Lower leg skin (tissue), 4 donors: ENCODE measurements around the gene PRORP. TPM values are rescaled to one million over a fixed set of nuclear protein-coding genes. Genes with fewer than 3 reads are reported as not detected.

ENCODE experiments used
- DNase-seq, 2 donors: peaks; one replicate each; pipeline ENCODE4 v3.0.0-alpha.2; 2019; ENCODE audit warnings: low spot score in 2 of 2
- H3K4me3 ChIP-seq: fragments of 200-600 bp; sonication (generic); 2 replicates; pipeline ENCODE4 v1.5.1; 2017; ENCODE audit warnings: mild to moderate bottlenecking, low read depth; ENCODE audit not compliant: poor library complexity, severe bottlenecking
- CTCF ChIP-seq, 3 donors: fragments of 450-650 bp; IDR thresholded peaks; one replicate each; pipeline ENCODE4 v1.5.1; 2016; ENCODE audit warnings: antibody characterized with exemption in 3 of 3, mild to moderate bottlenecking in 3 of 3, moderate library complexity in 2 of 3
- POLR2A ChIP-seq, 2 donors: fragments of 450-650 bp; IDR thresholded peaks; one replicate each; pipeline ENCODE4 v1.6.1; 2016 to 2017; ENCODE audit warnings: antibody characterized with exemption in 2 of 2, mild to moderate bottlenecking in 1 of 2, moderate library complexity in 1 of 2
- WGBS, 2 donors: methylation state at CpG; one replicate each; pipeline ENCODE4 v1.1.5; 2018; 5-methylcytosine and 5-hydroxymethylcytosine counted together
- intact Hi-C: fragments of 100-400 bp; cut with DNase I; formaldehyde crosslinking; loops from one replicate; pipeline ENCODE4 v1.15.0; 2023; ENCODE audit warnings: low total_unique reads
- total RNA-seq, 4 donors: library from RNA; depleted of rRNA; stranded (reverse); fragments of >200 nt; gene quantifications; one replicate each; pipeline ENCODE4 v1.1.0, GENCODE V29; 2016

The PRORP gene
- total RNA-seq, 4 donors from 2014 or later, result 24.1 to 29.6 (median 25.3) TPM

- intact Hi-C loops, result loop anchor here (2.0 kb wide), 1 partner anchor 270 kb away; no protein-coding TSS in a partner anchor
- H3K4me3 ChIP-seq, result no peak overlapping the region
- TF ChIP-seq POLR2A (IDR thresholded peaks at IDR 0.05) (no peak), CTCF (IDR thresholded peaks at IDR 0.05) (no peak)
- 97% methylated on average over 2 of the region's 2 CpGs; no CpG with 5 or more reads in 1 of the 2 donors for WGBS, 2 donors
- DNase-seq, result no peak
These were observed 18.6 kb downstream of the PRORP start for GRCh38 chr14:35140718-35141581.

DNA sequence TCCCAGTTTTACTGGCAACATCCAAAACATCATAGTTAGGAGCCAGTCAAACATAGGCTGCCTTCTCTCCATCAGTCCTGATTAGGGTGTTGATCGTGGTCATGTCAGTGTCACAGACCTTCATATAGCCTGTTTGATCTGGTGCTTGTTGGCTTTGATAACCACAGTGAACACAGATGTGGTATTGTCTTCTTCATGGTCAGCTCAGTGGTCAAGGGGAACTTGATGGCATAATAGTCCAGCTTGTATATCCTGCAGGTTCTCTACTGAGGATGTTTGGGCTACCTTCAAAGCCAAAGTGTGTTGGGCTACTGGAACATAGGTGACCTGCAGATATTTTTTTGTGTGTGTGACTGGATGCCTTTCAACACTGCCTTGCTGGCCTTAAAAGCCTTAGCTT, 21.7 kb downstream of the PRORP start:
- H3K4me3 ChIP-seq, result no peak overlapping the region
- DNase-seq, result no peak
- WGBS, 2 donors, result 100% methylated on average over 1 of the region's 1 CpG; no CpG with 5 or more reads in 1 of the 2 donors
- TF ChIP-seq POLR2A (IDR thresholded peaks at IDR 0.05) (no peak), CTCF (IDR thresholded peaks at IDR 0.05) (no peak)
- intact Hi-C loops, result no loop called here

- no peak overlapping the region for H3K4me3 ChIP-seq
- DNase-seq, result no peak
- WGBS, 2 donors, result 95% methylated on average over 5 of the region's 5 CpGs
- no peak for TF ChIP-seq CTCF (IDR thresholded peaks at IDR 0.05)
- TF ChIP-seq POLR2A (IDR thresholded peaks at IDR 0.05), result no peak
- intact Hi-C loops, result no loop called here
These were observed 24.4 kb downstream of the PRORP start for GRCh38 chr14:35146711-35147149.

GRCh38 chr14:35147186-35147585, 24.8 kb downstream of the PRORP start:
- intact Hi-C loops, result no loop called here
- no peak for DNase-seq
- TF ChIP-seq CTCF (IDR thresholded peaks at IDR 0.05), result no peak
- no peak for TF ChIP-seq POLR2A (IDR thresholded peaks at IDR 0.05)
- no peak overlapping the region for H3K4me3 ChIP-seq
- WGBS, 2 donors, result 93 to 100% methylated on average over 2 of the region's 2 CpGs

GRCh38 chr14:35147711-35148110, 25.4 kb downstream of the PRORP start:
- no peak overlapping the region for H3K4me3 ChIP-seq
- DNase-seq, result no peak
- intact Hi-C loops, result no loop called here
- TF ChIP-seq CTCF (IDR thresholded peaks at IDR 0.05), result no peak
- no peak for TF ChIP-seq POLR2A (IDR thresholded peaks at IDR 0.05)
- 91 to 93% methylated on average over 3 of the region's 3 CpGs for WGBS, 2 donors
